Measurements from ENCODE around the gene SH2D6. TPM values are rescaled to one million over a fixed set of nuclear protein-coding genes. Genes with fewer than 3 reads are reported as not detected.
A peak's percentile ranks its signal among the peaks of the same experiment; 100 is the strongest.

SH2D6 gene
- total and polyA plus RNA-seq, 9 of the 15 experiments (the other 6 are each of a cell fraction or from before 2014, with no cell fraction given), result 0.07 to 0.76 (median 0.33) TPM; not detected in 2

DNA sequence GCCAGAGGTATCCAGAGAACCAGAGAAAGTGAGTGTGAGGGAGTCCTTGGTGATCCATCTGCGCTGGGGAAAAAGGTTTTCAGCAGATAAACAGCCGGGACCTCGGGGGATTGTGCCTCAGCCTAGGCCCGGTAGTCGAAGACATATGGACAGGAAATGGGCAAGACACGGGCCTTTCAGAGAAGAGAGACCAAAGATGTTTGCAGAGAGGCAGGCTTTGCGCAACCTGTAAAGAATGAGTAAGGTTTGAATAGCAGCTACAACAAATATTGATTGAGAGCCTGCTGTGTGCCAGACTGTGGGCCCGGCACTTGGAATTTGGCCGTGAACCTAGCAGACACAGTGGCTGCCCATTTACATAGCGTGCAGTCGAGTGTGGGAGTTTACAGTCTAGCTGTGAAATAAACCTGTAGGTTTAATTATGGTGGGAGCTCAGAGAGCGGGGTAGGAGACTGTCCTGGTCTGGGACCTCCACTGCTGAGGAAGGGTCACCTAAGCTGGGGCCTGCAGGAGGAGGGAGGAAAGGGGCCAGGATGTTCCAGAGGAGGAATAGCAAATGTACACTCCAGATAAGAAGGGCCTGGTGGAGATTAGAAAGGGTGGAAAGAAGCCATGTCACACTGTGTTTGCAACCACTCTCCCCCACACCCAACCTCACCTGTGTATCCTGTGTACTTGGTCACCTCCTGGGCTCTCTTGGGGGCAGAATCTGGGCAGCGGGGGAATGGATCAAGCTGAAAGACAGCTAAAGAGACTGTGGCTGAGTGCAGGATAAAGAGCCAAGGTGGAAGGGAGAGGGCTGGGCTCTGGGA is 3.0 kb downstream of the SH2D6 start (continued):
- TF ChIP-seq, protein P1, sequence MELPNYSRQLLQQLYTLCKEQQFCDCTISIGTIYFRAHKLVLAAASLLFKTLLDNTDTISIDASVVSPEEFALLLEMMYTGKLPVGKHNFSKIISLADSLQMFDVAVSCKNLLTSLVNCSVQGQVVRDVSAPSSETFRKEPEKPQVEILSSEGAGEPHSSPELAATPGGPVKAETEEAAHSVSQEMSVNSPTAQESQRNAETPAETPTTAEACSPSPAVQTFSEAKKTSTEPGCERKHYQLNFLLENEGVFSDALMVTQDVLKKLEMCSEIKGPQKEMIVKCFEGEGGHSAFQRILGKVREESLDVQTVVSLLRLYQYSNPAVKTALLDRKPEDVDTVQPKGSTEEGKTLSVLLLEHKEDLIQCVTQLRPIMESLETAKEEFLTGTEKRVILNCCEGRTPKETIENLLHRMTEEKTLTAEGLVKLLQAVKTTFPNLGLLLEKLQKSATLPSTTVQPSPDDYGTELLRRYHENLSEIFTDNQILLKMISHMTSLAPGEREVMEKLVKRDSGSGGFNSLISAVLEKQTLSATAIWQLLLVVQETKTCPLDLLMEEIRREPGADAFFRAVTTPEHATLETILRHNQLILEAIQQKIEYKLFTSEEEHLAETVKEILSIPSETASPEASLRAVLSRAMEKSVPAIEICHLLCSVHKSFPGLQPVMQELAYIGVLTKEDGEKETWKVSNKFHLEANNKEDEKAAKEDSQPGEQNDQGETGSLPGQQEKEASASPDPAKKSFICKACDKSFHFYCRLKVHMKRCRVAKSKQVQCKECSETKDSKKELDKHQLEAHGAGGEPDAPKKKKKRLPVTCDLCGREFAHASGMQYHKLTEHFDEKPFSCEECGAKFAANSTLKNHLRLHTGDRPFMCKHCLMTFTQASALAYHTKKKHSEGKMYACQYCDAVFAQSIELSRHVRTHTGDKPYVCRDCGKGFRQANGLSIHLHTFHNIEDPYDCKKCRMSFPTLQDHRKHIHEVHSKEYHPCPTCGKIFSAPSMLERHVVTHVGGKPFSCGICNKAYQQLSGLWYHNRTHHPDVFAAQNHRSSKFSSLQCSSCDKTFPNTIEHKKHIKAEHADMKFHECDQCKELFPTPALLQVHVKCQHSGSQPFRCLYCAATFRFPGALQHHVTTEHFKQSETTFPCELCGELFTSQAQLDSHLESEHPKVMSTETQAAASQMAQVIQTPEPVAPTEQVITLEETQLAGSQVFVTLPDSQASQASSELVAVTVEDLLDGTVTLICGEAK (IDR thresholded peaks at IDR 0.05), result no peak
- TF ChIP-seq, protein P1 (CRISPR knock-in tag; IDR thresholded peaks at IDR 0.05), result no peak
- TF ChIP-seq FOXA1 (IDR thresholded peaks at IDR 0.05; ENCODE audit: borderline replicate concordance) (no peak), CEBPB (tag; IDR thresholded peaks at IDR 0.05) (peak; percentile 77), MTF1 (CRISPR knock-in tag; IDR thresholded peaks at IDR 0.05; ENCODE audit: borderline replicate concordance) (no peak), PHF20 (IDR thresholded peaks at IDR 0.05; ENCODE audit: partially characterized antibody) (no peak), GATAD2A (IDR thresholded peaks at IDR 0.05) (peak; percentile 57; the same call in 1 of the 2 replicates), RBM14 (IDR thresholded peaks at IDR 0.05; ENCODE audit: borderline replicate concordance, insufficient read depth, low read depth, low read length) (no peak), U2AF1 (optimal IDR thresholded peaks at IDR 0.05; ENCODE audit: low read depth, low read length) (no peak), NRF1 (conservative IDR thresholded peaks at IDR 0.05 in 1 of 2, IDR thresholded peaks at IDR 0.05 in 1 of 2) (0 out of 4 replicates have a peak, but pooled peaks of 1 of the 2 experiments have one; percentile 12), ASH1L (IDR thresholded peaks at IDR 0.05; ENCODE audit: borderline replicate concordance, low read depth, partially characterized antibody) (no peak), MEF2A (IDR thresholded peaks at IDR 0.05; ENCODE audit: control insufficient read depth, low read depth, low read length) (no peak), ZNF445 (CRISPR knock-in tag; IDR thresholded peaks at IDR 0.05; ENCODE audit: low read depth) (no peak)
- TF ChIP-seq, protein P2, sequence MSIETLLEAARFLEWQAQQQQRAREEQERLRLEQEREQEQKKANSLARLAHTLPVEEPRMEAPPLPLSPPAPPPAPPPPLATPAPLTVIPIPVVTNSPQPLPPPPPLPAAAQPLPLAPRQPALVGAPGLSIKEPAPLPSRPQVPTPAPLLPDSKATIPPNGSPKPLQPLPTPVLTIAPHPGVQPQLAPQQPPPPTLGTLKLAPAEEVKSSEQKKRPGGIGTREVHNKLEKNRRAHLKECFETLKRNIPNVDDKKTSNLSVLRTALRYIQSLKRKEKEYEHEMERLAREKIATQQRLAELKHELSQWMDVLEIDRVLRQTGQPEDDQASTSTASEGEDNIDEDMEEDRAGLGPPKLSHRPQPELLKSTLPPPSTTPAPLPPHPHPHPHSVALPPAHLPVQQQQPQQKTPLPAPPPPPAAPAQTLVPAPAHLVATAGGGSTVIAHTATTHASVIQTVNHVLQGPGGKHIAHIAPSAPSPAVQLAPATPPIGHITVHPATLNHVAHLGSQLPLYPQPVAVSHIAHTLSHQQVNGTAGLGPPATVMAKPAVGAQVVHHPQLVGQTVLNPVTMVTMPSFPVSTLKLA (conservative IDR thresholded peaks at IDR 0.05), result peak in 1 of 2 experiments; percentile 49; a peak in 2 of 4 replicates
- TF ChIP-seq, protein P3, sequence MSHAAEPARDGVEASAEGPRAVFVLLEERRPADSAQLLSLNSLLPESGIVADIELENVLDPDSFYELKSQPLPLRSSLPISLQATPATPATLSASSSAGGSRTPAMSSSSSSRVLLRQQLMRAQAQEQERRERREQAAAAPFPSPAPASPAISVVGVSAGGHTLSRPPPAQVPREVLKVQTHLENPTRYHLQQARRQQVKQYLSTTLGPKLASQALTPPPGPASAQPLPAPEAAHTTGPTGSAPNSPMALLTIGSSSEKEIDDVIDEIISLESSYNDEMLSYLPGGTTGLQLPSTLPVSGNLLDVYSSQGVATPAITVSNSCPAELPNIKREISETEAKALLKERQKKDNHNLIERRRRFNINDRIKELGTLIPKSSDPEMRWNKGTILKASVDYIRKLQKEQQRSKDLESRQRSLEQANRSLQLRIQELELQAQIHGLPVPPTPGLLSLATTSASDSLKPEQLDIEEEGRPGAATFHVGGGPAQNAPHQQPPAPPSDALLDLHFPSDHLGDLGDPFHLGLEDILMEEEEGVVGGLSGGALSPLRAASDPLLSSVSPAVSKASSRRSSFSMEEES (CRISPR knock-in tag; IDR thresholded peaks at IDR 0.05), result 0 out of 2 replicates have a peak, but pooled peaks have one; percentile 1

All from K562 (cell line).